GM12878 (cell line): ENCODE measurements around the gene SEMA7A. TPM values are rescaled to one million over a fixed set of nuclear protein-coding genes. Genes with fewer than 3 reads are reported as not detected.

Source experiments
- ATAC-seq: fragments of 200-7000 bp; cut with Tn5 transposase; 3 replicates; pipeline ENCODE4 v1.9.1; 2020; ENCODE audit warnings: mild to moderate bottlenecking, moderate library complexity
- BruUV-seq: library from RNA; stranded (reverse); fragments of 400-500 nt; replicated peaks from 2 replicates; lab custom pipeline; 2021; lab: Mats Ljungman, UMichigan
- CTCF ChIA-PET: fragments of 300-600 bp; sonication (Branson Sonifier 250); formaldehyde crosslinking; extraction: SDS; loops from one replicate; lab custom pipeline; 2021; ENCODE audit warnings: inconsistent platforms; lab: Yijun Ruan, JAX
- POLR2A ChIA-PET: fragments of 350-600 bp; formaldehyde crosslinking; extraction: SDS; loops from one replicate; lab custom pipeline; 2021; ENCODE audit warnings: inconsistent platforms; lab: Charles Lee
- RAD21 ChIA-PET: fragments of 300-600 bp; sonication (Branson Sonifier 250); formaldehyde crosslinking; loops from one replicate; lab custom pipeline; 2023; ENCODE audit warnings: antibody characterized with exemption; ENCODE audit not compliant: unreplicated experiment; lab: Charles Lee
- SMC1A ChIA-PET: fragments of 300-600 bp; sonication (Branson Sonifier 250); formaldehyde crosslinking; loops from one replicate; lab custom pipeline; 2023; ENCODE audit not compliant: unreplicated experiment, uncharacterized antibody; lab: Charles Lee
- DNase-seq: peaks from one replicate; pipeline ENCODE4 v3.0.0-alpha.2; 2011; ENCODE audit warnings: low read depth, low spot score
- FAIRE-seq: peaks from 3 replicates; lab custom pipeline; 2011; peaks lifted over from hg19 to GRCh38; lab: Jason Lieb, UNC
- H2AFZ ChIP-seq: 2 replicates; pipeline ENCODE4 v1.6.0; 2011; ENCODE audit warnings: low read depth, low read length, control low read depth; ENCODE audit not compliant: control insufficient read depth
- H3K27ac ChIP-seq: 2 replicates; pipeline ENCODE4 v1.5.1; 2011; ENCODE audit warnings: control low read depth; ENCODE audit not compliant: control insufficient read depth, insufficient read depth
- H3K27me3 ChIP-seq, 2 experiments: replicated peaks in 1 of 2; 2 replicates each; pipeline versions ENCODE4 v1.6.0 to v1.6.1; 2011; ENCODE audit warnings: low read length in 1 of 2; ENCODE audit not compliant: control insufficient read depth in 2 of 2, insufficient read depth in 2 of 2
- H3K36me3 ChIP-seq, 2 experiments: 2 replicates each; pipeline ENCODE4 v1.5.1; 2011; ENCODE audit warnings: low read length in 1 of 2; ENCODE audit not compliant: control insufficient read depth in 2 of 2, insufficient read depth in 2 of 2
- H3K4me1 ChIP-seq: 2 replicates; pipeline ENCODE4 v1.6.1; 2011; ENCODE audit warnings: mild to moderate bottlenecking, low read length, moderate library complexity, mixed read lengths; ENCODE audit not compliant: control insufficient read depth, insufficient read depth
- H3K4me2 ChIP-seq: 2 replicates; pipeline ENCODE4 v1.6.0; 2011; ENCODE audit warnings: control low read depth; ENCODE audit not compliant: control insufficient read depth, insufficient read depth
- H3K4me3 ChIP-seq: fragments of 200-600 bp; sonication (generic); 2 replicates; pipeline ENCODE4 v1.5.1; 2016
- H3K79me2 ChIP-seq: 2 replicates; pipeline ENCODE4 v1.6.0; 2011; ENCODE audit warnings: low read length; ENCODE audit not compliant: control insufficient read depth, insufficient read depth
- H3K9ac ChIP-seq: 2 replicates; pipeline ENCODE4 v1.8.0; 2011; ENCODE audit warnings: low read length, control low read depth, mixed read lengths; ENCODE audit not compliant: control insufficient read depth, insufficient read depth
- H3K9me3 ChIP-seq: replicated peaks from 3 replicates; pipeline ENCODE4 v1.5.1; 2011; ENCODE audit warnings: mild to moderate bottlenecking, low read length; ENCODE audit not compliant: control insufficient read depth, insufficient read depth
- H4K20me1 ChIP-seq: 2 replicates; pipeline ENCODE4 v1.6.0; 2011; ENCODE audit not compliant: control insufficient read depth, insufficient read depth
- CBX5 ChIP-seq: sonication (generic); IDR thresholded peaks from 2 replicates; pipeline ENCODE4 v1.6.1; 2016; ENCODE audit warnings: low read depth, moderate library complexity, mild to moderate bottlenecking, inconsistent platforms
- HDAC2 ChIP-seq: fragments of 200-600 bp; sonication (generic); IDR thresholded peaks from 2 replicates; pipeline ENCODE4 v1.6.1; 2017
- POLR2AphosphoS5 ChIP-seq: IDR thresholded peaks from 2 replicates; pipeline ENCODE4 v1.6.1; 2011; ENCODE audit warnings: mild to moderate bottlenecking, low read length, inconsistent platforms
- WGBS: methylation state at CpG from one replicate; pipeline ENCODE4 v1.1.6; 2016; ENCODE audit warnings: low lambda C conversion rate; ENCODE audit not compliant: insufficient replicate concordance, insufficient coverage; ENCODE audit errors: missing lambda C conversion rate; 5-methylcytosine and 5-hydroxymethylcytosine counted together
- in situ Hi-C: fragments of 300-500 bp; cut with MboI; formaldehyde crosslinking; loops from 9 replicates; pipeline ENCODE4 v1.14.3; 2018; ENCODE audit warnings: mixed read lengths
- intact Hi-C: fragments of 100-400 bp; cut with micrococcal nuclease; formaldehyde crosslinking; loops from one replicate; pipeline ENCODE4 v1.14.2; 2022; ENCODE audit not compliant: unreplicated experiment
- polyA plus RNA-seq, 11 experiments: library from polyadenylated mRNA; depleted of rRNA in 4 of 11; unstranded in 6 of 11; stranded (reverse) in 5 of 11; fragments of >200 nt; fragmentation: Nextera tagmentation in 4 of 11; fragmentation: Illumina TruSeq in 1 of 11; extraction: Ambion mirVana in 4 of 11; extraction: Trizol in 1 of 11; gene quantifications; 1 replicate in 1 of 11; 2 replicates in 10 of 11; pipeline versions ENCODE4 v1.2.1 to v1.2.3, GENCODE V29; 2011 to 2016; ENCODE audit warnings: inconsistent platforms in 2 of 11, missing spikeins in 2 of 11, low read depth in 1 of 11
- total RNA-seq, 4 experiments: library from RNA; depleted of rRNA in 3 of 4; stranded (reverse); fragments of >200 nt in 3 of 4; fragmentation: Illumina TruSeq in 1 of 4; extraction: Trizol in 1 of 4; gene quantifications; 2 replicates each; pipeline versions ENCODE4 v1.2.1 to v1.2.3, GENCODE V29; 2013 to 2021

The SEMA7A gene
- total and polyA plus RNA-seq, 10 of the 15 experiments (the other 5 are each of a cell fraction or from before 2014, with no cell fraction given) = 0.08 to 112 (median 53.5) TPM

DNA sequence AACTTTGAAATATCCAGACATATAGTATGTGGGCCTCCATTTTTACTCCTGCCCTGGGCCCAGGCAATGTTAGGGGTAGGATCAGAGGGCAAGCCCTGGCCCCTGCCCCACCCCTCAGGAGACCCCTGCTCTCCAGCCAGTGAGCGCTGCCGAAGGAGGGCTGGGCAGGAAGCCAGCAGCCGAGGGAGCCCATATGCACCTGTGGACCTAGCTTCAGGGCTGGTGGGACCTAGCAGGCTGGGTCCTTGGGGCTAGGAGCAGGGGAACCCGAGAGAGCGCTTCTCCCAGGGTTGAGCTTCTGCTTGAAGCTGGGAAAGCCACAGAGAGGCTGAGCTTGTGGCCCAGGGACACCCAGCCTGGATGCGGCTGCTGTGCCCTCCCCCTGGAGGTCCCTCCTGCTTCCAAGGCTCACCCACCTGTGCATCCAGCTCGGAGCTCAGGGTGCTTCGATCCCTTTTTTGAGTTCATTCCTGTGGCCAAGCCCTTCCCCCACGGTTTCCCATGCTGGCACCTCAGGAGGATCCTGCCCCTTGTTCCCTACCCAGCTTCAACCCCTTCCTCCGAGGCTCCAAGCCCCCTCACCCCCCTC lies 45.3 kb downstream of the SEMA7A start:
- no peak for TF ChIP-seq CBX5
- no peak for TF ChIP-seq POLR2AphosphoS5
- no peak overlapping the region for H3K27ac ChIP-seq
- ChIA-PET POLR2A (interaction anchor here (1.2 to 15.8 kb wide), 3 partner anchors 14 to 43 kb away, joined by 3 to 302 read pairs (median 143); partner anchors contain the start of gene SEMA7A), RAD21 (interaction anchor here (0.6 to 2.0 kb wide), 4 partner anchors 10 to 73 kb away, joined by 3 to 9 read pairs (median 4); partner anchors contain the start of gene UBL7), CTCF (interaction anchor here (0.9 kb wide), 1 partner anchor 14 kb away, joined by 3 read pairs; no protein-coding TSS in a partner anchor), SMC1A (interaction anchor here (0.8 to 21.3 kb wide), 4 partner anchors 11 to 49 kb away, joined by 5 to 544 read pairs (median 6); partner anchors contain the start of gene SEMA7A)
- peaks cover 28% of the 10 kb centered on the region for H3K79me2 ChIP-seq
- no peaks in the 10 kb centered on the region for H4K20me1 ChIP-seq
- H3K4me3 ChIP-seq = no peak overlapping the region
- in situ Hi-C loops (no loop called here), intact Hi-C loops (no loop called here)
- no peak overlapping the region for H3K4me2 ChIP-seq
- no peak overlapping the region for H2AFZ ChIP-seq
- FAIRE-seq (no peak), ATAC-seq (no peak), DNase-seq (no peak)
- no peaks in the 10 kb centered on the region for H3K27me3 ChIP-seq
- no peaks in the 10 kb centered on the region for H3K9me3 ChIP-seq
- H3K36me3 ChIP-seq = no peaks in the 10 kb centered on the region; a peak in 1 of 4 replicates
- 88% methylated on average over 10 of the region's 10 CpGs for WGBS
- peaks cover 77% of the 10 kb centered on the region for H3K4me1 ChIP-seq
- no peak overlapping the region for H3K9ac ChIP-seq
- no TSS peak for BruUV-seq

DNA sequence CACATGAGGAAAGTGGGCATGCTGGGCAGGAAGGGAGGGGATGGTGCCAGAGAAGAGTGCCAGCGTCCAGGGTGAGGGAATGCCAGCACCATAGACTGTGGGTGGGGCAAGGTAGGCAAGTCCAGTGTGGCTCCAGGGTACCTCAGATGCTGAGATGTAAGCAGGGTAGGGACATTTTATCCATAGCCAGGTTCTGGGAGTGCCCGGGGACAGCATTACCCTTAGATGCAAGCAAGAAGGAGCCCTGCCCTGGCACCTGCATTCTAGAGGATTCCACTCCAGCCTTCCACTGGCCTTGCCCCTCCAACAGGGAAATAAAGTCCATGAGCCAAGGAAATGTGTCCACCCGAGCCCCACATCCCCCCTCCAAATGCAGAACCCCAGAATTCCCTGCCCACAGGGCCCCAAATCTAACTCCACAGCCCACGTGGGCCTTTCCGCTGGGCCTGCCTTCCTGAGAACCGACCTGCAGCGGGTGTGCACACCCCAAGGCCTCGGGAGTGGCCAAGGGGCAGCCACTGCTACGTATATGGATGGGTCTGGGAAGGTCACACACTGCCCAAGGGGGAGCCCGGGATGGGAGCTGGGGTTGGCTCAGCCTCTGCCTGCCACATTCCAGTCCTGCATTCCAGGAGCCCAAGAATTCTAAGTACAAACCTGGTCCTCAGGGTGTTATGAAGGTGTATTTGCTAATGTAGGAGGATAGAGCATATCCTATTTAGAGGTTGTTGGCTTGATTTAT lies 46.0 kb downstream of the SEMA7A start:
- H3K9ac ChIP-seq = no peak overlapping the region; the same call in 1 of the 2 replicates
- RAD21 ChIA-PET = interaction anchor here (0.6 to 7.4 kb wide), 4 partner anchors 7 to 74 kb away, joined by 3 to 262 read pairs (median 186); partner anchors contain the start of genes SEMA7A and UBL7
- SMC1A ChIA-PET = interaction anchor here (1.7 to 21.3 kb wide), 3 partner anchors 11 to 50 kb away, joined by 6 to 544 read pairs (median 336); partner anchors contain the start of gene SEMA7A
- no peak for DNase-seq
- peaks cover 77% of the 10 kb centered on the region for H3K4me1 ChIP-seq
- no TSS peak for BruUV-seq
- no peaks in the 10 kb centered on the region for H4K20me1 ChIP-seq
- peak overlapping the region; percentile 97 for H3K27ac ChIP-seq
- CTCF ChIA-PET = interaction anchor here (0.9 to 21.7 kb wide), 3 partner anchors 15 to 49 kb away, joined by 3 to 655 read pairs (median 3); partner anchors contain the start of gene SEMA7A
- TF ChIP-seq HDAC2 (no peak), POLR2AphosphoS5 (0 out of 2 replicates have a peak, but pooled peaks have one; percentile 37)
- TF ChIP-seq, all 136 proteins: peak for 1
- Histone ChIP-seq H3K79me2 (peaks cover 31% of the 10 kb centered on the region), H3K27me3 (no peaks in the 10 kb centered on the region), H3K9me3 (no peaks in the 10 kb centered on the region), H3K36me3 (no peaks in the 10 kb centered on the region; a peak in 1 of 4 replicates), H3K4me3 (no peak overlapping the region), H3K4me2 (no peak overlapping the region), H2AFZ (no peak overlapping the region)
- in situ Hi-C loops (no loop called here), intact Hi-C loops (no loop called here)
- ATAC-seq = no peak
- FAIRE-seq = no peak
- WGBS = 68% methylated on average over 10 of the region's 10 CpGs
- POLR2A ChIA-PET = interaction anchor here (1.0 to 15.8 kb wide), 4 partner anchors 7 to 44 kb away, joined by 3 to 302 read pairs (median 157); partner anchors contain the start of gene SEMA7A
